ENCODE data around the gene USH1C.

Gene USH1C

DNA sequence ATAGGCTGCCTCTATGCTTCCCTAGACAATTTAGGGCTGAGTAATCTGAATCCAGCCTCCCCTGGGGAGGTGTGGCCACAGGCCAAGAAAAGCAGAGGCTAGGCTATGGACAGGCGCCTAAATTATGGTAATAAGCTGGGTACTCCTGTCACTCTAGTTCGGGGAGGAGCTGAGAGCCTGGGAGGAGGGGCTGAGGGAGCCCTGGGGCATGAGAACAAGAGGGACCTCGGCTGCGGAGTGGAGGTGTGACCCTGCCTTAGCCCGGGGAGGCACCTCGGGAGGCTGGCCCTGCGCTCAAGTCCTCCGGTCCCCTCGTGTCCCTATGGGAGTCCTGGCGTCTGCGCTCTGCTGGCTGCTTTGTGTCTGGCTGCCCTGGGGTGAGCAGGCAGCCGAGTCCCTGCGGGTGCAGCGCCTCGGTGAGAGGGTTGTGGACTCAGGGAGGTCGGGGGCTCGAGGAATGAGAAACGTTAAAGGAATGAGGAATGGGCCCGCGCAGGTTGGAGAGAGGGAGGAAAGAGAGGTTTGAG, 2.9 kb upstream of the USH1C start, which contains the start of gene OTOG:
OTOG (plus strand) TSS at position 209 of the 527 bp plus-strand sequence; CDS start at position 323, 114 bp downstream.
- DNase-seq (ENCODE audit: low read depth in 2 of 2): no peak

DNA sequence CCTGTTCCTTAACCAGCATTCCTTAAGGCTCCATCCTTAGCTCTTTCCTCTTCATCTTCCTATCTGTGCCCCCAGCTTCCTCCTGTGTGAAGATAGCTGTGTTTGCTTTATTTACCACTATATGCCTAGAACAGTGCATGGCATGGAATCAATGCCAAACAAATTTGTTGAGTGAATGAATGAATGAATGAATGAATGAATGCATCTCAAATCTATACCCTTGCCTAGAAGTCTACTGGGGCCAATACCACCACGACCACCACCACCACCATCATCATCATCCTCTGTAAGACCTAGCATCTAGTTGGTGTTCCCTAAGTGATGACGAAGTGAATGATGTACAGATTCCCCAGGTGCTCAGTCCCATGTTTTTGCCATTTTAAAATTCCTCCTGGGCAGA, 2.0 kb upstream of the USH1C start:
- DNase-seq (ENCODE audit: low read depth in 2 of 2): no peak

- DNase-seq (ENCODE audit: low read depth in 2 of 2): no peak
Measured at GRCh38 chr11:17543574-17544180, 539 bp downstream of the USH1C start.

DNA sequence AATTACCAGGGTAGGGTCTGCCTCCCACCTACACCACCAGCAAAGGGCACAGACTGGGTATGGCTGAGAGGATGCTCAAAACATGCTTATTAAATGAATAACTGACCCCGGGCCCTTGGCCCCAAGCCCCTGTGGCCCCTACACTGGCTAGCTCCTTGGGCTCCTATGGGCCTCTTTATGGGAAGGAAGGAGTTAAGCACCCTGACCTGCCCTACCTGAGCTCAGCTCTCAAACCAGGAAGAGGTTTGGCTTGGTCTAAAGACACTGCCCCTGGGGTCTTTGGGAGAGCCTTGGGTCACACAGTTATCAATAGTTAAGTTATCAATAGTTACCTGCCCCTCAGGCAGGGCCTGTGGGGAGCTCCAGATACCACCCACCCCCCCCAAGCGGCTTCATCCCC, 1.2 kb downstream of the USH1C start:
- DNase-seq (ENCODE audit: low read depth in 2 of 2): no peak

- DNase-seq (ENCODE audit: low read depth in 2 of 2): no peak
Measured at GRCh38 chr11:17542249-17542648, 2.0 kb downstream of the USH1C start.

GRCh38 chr11:17541330-17541885, 2.8 kb downstream of the USH1C start:
- DNase-seq (ENCODE audit: low read depth in 2 of 2): no peak

GRCh38 chr11:17540807-17541206, 3.4 kb downstream of the USH1C start:
- DNase-seq (ENCODE audit: low read depth in 2 of 2): no peak

DNA sequence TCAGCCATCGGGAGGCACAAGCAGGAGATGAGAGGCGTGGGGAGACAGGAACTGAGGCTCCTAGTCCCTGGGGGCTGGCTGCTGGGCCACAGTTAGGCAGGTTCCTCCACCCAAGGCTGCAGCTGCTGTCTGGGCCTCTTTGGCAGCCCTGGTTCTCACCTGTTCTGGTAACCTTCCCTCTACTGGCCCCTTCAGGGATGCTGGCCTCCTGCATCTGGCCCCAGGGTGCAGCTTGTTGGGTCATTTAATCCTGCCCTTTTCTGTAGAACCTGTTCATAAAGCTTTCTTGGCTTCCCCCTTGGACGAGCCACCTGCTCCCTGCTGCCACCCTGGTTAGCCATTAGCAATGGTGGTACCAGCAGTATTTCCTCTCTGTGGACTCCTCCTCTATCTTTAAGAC, 5.5 kb downstream of the USH1C start:
- no peak for DNase-seq (ENCODE audit: low read depth in 2 of 2)

DNA sequence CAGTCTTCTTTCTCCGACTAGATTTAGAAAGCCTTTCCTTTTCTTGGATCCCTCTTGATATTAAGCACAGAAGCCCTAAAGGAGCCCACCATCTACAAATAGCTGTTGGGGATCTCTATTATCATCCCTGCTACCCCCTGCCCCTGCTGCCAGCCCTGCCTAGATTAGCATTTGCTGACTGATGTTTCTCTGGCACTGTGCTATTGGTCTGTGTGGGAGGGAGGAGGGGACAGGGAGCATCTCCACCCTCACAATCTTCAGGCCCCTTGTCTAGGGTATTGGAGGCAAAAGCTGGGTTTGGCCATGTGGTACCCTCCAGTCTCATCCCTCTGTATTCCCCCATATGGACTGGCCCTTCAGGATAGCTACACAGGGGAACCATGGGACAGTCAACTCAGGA, 6.2 kb downstream of the USH1C start:
- no peak for DNase-seq (ENCODE audit: low read depth in 2 of 2)

- DNase-seq (ENCODE audit: low read depth in 2 of 2): no peak
Measured at GRCh38 chr11:17537261-17537660, 7.0 kb downstream of the USH1C start.

DNA sequence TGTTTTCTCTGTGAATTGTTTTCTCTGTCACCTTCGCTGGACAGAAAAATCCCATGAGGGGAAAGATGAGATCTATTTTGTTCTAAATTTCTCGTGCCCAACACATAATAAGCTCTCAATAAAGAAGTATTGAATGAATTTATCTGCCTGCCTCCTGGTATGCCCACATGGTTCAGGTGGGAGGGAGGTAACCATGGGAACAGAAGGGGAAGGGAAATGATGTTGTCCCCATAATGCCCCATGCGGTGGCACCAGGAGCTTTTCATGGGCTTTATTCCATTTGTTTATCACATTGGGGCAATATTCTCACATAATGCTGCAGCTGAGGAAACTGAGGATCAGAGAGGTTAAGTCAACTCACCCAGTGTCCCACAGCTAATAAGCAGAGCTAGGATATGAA, 8.7 kb downstream of the USH1C start:
- no peak for DNase-seq (ENCODE audit: low read depth in 2 of 2)

- DNase-seq (ENCODE audit: low read depth in 2 of 2): no peak
Measured at GRCh38 chr11:17533778-17534415, 10.3 kb downstream of the USH1C start.

GRCh38 chr11:17533341-17533740, 10.9 kb downstream of the USH1C start:
- no peak for DNase-seq (ENCODE audit: low read depth in 2 of 2)

GRCh38 chr11:17532784-17533183, 11.4 kb downstream of the USH1C start:
- no peak for DNase-seq (ENCODE audit: low read depth in 2 of 2)

DNA sequence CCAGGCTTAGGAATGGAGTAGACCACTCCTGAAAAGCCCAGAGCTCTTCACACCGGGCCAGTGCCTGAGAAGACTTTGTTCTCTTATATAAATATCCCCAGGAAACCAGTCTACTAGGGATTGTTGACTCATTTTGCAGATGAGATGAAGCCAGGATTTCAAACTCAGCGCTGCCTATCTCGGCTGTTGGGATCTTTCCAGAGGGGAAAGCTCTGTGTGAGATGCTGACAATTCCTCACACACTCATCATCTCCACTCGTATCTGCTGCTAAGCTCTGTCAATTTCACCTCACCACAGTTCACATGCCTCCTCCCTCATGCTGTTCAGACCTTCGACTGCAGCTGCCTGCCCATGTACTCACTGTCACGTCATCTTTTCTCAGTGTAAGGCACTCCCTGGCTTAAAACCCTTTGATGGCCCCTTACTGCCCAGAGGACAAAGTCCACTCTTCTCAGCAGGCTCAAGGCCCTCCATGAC, 12.5 kb downstream of the USH1C start:
- no peak for DNase-seq (ENCODE audit: low read depth in 2 of 2)

GRCh38 chr11:17531071-17531600, 13.1 kb downstream of the USH1C start:
- DNase-seq (ENCODE audit: low read depth in 2 of 2): no peak

GRCh38 chr11:17529844-17530185, 14.4 kb downstream of the USH1C start:
- no peak for DNase-seq (ENCODE audit: low read depth in 2 of 2)

GRCh38 chr11:17528906-17529843, 15.0 kb downstream of the USH1C start:
- no peak for DNase-seq (ENCODE audit: low read depth in 2 of 2)

DNA sequence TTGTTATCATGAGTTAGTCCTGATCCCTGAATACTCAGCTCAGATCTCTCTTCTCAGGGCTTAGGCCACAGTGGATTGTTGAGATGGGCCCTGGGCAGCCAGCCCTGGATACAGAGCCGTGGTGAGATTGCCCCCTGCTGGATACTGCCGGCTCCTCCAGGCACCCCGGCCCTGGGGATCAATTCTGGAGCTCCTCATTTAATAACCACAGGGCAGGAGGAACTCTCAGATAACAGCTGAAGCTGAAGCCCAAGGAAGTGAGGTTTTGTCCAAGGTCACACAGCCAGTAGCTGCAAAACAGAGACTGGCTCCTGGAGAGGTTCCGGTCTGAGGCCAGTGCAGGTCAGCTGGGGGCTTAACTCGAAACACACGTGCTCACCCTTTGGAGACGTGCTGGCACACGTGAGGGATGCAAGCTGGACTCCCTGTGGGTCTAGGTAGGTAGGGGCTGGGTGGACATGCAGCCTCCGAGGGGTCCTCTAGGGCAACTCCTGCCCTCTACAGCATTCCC, 16.0 kb downstream of the USH1C start:
- peak; percentile 24 to 50 for DNase-seq (ENCODE audit: low read depth in 2 of 2)

DNA sequence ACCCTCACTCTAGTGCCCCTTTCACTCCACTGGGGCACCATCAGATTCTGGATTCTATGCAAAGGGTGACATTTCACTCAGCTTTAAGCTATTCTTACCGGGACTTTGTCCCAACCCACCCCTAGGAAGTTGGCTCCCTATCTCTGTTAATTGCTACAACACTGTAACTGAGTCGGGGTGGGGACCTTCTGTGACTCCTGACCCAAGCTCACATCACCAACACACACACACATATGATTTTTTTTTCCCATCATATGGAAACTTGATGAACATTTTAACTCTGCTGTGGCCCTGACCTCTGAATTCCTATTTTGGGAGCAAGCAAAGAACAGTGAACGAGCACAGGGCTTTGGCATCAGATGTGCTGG, 16.6 kb downstream of the USH1C start:
- no peak for DNase-seq (ENCODE audit: low read depth in 2 of 2)

- no peak for DNase-seq (ENCODE audit: low read depth in 2 of 2)
Measured at GRCh38 chr11:17526931-17527627, 17.1 kb downstream of the USH1C start.

All from activated CD4-positive, alpha-beta T cell treated with anti-CD3 and anti-CD28 coated beads for 24 hours (primary cell).